Left ventricle myocardium superior (tissue), 1 donor: ENCODE measurements around the gene CACNB4. TPM values are rescaled to one million over a fixed set of nuclear protein-coding genes. Genes with fewer than 3 reads are reported as not detected.
"Not testable (repeated sequence)": the region's sequence is repeated elsewhere in the genome, so short reads cannot be mapped to it uniquely, and the experiment has no call there.

Experiments used
- ATAC-seq: fragments of 200-7000 bp; cut with Tn5 transposase; one replicate; pipeline ENCODE4 v1.9.1; 2020; ENCODE audit warnings: mild to moderate bottlenecking, moderate library complexity
- DNase-seq: peaks from one replicate; pipeline ENCODE4 v3.0.0-alpha.2; 2020
- intact Hi-C: fragments of 100-400 bp; cut with micrococcal nuclease; formaldehyde crosslinking; loops from one replicate; pipeline ENCODE4 v1.11.0; 2022
- total RNA-seq: library from RNA; stranded (reverse); fragmentation: NEBNext Ultra II Directional; extraction: Animal tissue kit (Norgen Biotek cat#: 25700); gene quantifications from one replicate; pipeline ENCODE4 v1.2.1, GENCODE V29; 2021
- donor health status: DM: no; HTN: yes; CAD: no; lungs with severe emphysema.

CACNB4 gene
- total RNA-seq, 1 donor from 2014 or later, result 0.32 TPM

GRCh38 chr2:151927501-151928221 is 171.2 kb downstream of the CACNB4 start:
- ATAC-seq (no peak), DNase-seq (no peak)
- intact Hi-C loops, result no loop called here

GRCh38 chr2:151922845-151923666 is 175.8 kb downstream of the CACNB4 start:
- intact Hi-C loops, result no loop called here

GRCh38 chr2:151919786-151920185 is 179.1 kb downstream of the CACNB4 start:
- intact Hi-C loops, result no loop called here
- ATAC-seq (no peak), DNase-seq (no peak)

More at GRCh38 chr2:151922845-151923666, 175.8 kb downstream of the CACNB4 start:
- peak; percentile 93 for ATAC-seq
- DNase-seq, result peak; percentile 88

- DNase-seq, result no peak
- ATAC-seq, result peak; percentile 82
- intact Hi-C loops, result no loop called here
Observed at GRCh38 chr2:151918308-151918707, 180.5 kb downstream of the CACNB4 start.

GRCh38 chr2:151916632-151917031 is 182.2 kb downstream of the CACNB4 start:
- intact Hi-C loops, result no loop called here
- ATAC-seq, result no peak
- no peak for DNase-seq

GRCh38 chr2:151915629-151916025 is 183.2 kb downstream of the CACNB4 start:
- ATAC-seq, intact Hi-C loops, DNase-seq: not testable (repeated sequence)

- ATAC-seq, result no peak
- intact Hi-C loops, result no loop called here
- DNase-seq, result no peak
Observed at GRCh38 chr2:151914989-151915628, 183.7 kb downstream of the CACNB4 start.

- intact Hi-C loops, result no loop called here
- ATAC-seq, result no peak
- no peak for DNase-seq
Observed at GRCh38 chr2:151908204-151908882, 190.5 kb downstream of the CACNB4 start.

GRCh38 chr2:151907286-151908203 is 191.3 kb downstream of the CACNB4 start:
- intact Hi-C loops, result no loop called here
- DNase-seq (no peak), ATAC-seq (no peak)

GRCh38 chr2:151906633-151906998 is 192.2 kb downstream of the CACNB4 start:
- no peak for ATAC-seq
- DNase-seq, result no peak
- intact Hi-C loops, result no loop called here

- ATAC-seq (peak; percentile 49), DNase-seq (no peak)
- intact Hi-C loops, result no loop called here
Observed at GRCh38 chr2:151905963-151906632, 192.7 kb downstream of the CACNB4 start.

- ATAC-seq (peak; percentile 33), DNase-seq (no peak)
- intact Hi-C loops, result no loop called here
Observed at GRCh38 chr2:151904807-151905206, 194.0 kb downstream of the CACNB4 start.

GRCh38 chr2:151904021-151904420 is 194.8 kb downstream of the CACNB4 start:
- ATAC-seq (no peak), DNase-seq (no peak)
- intact Hi-C loops, result no loop called here

- no peak for DNase-seq
- ATAC-seq, result no peak
- intact Hi-C loops, result no loop called here
Observed at GRCh38 chr2:151902829-151903228, 196.0 kb downstream of the CACNB4 start.

- intact Hi-C loops, result no loop called here
- ATAC-seq, result no peak
- DNase-seq, result no peak
Observed at GRCh38 chr2:151900331-151900730, 198.5 kb downstream of the CACNB4 start.

GRCh38 chr2:151899156-151899555 is 199.7 kb downstream of the CACNB4 start:
- DNase-seq (no peak), ATAC-seq (no peak)
- intact Hi-C loops, result no loop called here

GRCh38 chr2:151891566-151892194 is 207.2 kb downstream of the CACNB4 start:
- intact Hi-C loops, result no loop called here
- DNase-seq (no peak), ATAC-seq (no peak)

GRCh38 chr2:151887164-151887563 is 211.7 kb downstream of the CACNB4 start:
- ATAC-seq, result peak; percentile 72
- no peak for DNase-seq
- intact Hi-C loops, result no loop called here
